ENCODE measurements around the gene ADGRG3.

The ADGRG3 gene

DNA sequence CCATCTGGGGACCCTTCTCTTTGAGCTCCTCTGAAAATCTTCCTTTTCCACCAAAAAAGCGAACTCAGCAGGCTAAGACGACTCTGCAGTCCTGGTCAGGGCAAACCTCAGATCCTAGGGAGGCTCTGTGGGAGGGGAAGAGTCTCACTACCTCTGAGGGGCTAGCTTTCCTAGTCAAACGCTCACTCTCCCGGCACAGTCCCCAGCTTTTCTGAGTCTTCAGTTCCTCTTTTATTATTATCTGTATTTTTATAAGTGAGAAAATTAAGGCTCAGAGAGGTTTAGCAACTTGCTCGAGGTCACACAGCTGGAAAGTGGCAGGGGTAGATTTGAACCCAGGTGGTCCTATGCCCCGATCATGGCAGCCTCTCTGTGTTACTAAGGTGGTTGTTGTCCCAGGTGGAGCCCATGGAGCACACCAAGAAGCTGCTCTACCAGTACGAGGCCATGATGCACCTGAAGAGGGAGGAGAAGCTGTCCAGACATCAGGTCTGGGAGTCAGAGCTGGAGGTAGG, 58.4 kb downstream of the ADGRG3 start:
- peaks cover 2% of the 10 kb centered on the region for H3K4me1 ChIP-seq (ENCODE audit: insufficient read depth, low read length, poor library complexity, severe bottlenecking)
- H2AFZ ChIP-seq (ENCODE audit: low read length): no peak overlapping the region
- H3K4me2 ChIP-seq (ENCODE audit: low read depth, low read length, poor library complexity, severe bottlenecking): no peak overlapping the region
- H3K27me3 ChIP-seq (ENCODE audit: insufficient read depth, low read length, poor library complexity, severe bottlenecking): no peaks in the 10 kb centered on the region
- no peak for TF ChIP-seq EZH2phosphoT487 (IDR thresholded peaks at IDR 0.05; ENCODE audit: borderline replicate concordance)
- TF ChIP-seq, protein P1, sequence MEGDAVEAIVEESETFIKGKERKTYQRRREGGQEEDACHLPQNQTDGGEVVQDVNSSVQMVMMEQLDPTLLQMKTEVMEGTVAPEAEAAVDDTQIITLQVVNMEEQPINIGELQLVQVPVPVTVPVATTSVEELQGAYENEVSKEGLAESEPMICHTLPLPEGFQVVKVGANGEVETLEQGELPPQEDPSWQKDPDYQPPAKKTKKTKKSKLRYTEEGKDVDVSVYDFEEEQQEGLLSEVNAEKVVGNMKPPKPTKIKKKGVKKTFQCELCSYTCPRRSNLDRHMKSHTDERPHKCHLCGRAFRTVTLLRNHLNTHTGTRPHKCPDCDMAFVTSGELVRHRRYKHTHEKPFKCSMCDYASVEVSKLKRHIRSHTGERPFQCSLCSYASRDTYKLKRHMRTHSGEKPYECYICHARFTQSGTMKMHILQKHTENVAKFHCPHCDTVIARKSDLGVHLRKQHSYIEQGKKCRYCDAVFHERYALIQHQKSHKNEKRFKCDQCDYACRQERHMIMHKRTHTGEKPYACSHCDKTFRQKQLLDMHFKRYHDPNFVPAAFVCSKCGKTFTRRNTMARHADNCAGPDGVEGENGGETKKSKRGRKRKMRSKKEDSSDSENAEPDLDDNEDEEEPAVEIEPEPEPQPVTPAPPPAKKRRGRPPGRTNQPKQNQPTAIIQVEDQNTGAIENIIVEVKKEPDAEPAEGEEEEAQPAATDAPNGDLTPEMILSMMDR (conservative IDR thresholded peaks at IDR 0.05; ENCODE audit: low read length): no peak
- H3K9me3 ChIP-seq (ENCODE audit: insufficient read depth, low read depth, low read length): no peaks in the 10 kb centered on the region
- H3K9ac ChIP-seq (ENCODE audit: low read depth, low read length, poor library complexity, severe bottlenecking): no peak overlapping the region
- H4K20me1 ChIP-seq (ENCODE audit: insufficient read depth, low read length, poor library complexity, severe bottlenecking): no peaks in the 10 kb centered on the region
- H3K79me2 ChIP-seq (ENCODE audit: insufficient read depth, low read length): no peaks in the 10 kb centered on the region
- no peaks in the 10 kb centered on the region for H3K9me2 ChIP-seq (replicated peaks; ENCODE audit: low read depth, low read length)
- H3K36me3 ChIP-seq (ENCODE audit: insufficient read depth, low read length): no peaks in the 10 kb centered on the region
- no peak overlapping the region for H3K4me3 ChIP-seq (ENCODE audit: low read length, poor library complexity, severe bottlenecking)
- no peaks in the 10 kb centered on the region for H3F3A ChIP-seq (ENCODE audit: low read depth)

DNA sequence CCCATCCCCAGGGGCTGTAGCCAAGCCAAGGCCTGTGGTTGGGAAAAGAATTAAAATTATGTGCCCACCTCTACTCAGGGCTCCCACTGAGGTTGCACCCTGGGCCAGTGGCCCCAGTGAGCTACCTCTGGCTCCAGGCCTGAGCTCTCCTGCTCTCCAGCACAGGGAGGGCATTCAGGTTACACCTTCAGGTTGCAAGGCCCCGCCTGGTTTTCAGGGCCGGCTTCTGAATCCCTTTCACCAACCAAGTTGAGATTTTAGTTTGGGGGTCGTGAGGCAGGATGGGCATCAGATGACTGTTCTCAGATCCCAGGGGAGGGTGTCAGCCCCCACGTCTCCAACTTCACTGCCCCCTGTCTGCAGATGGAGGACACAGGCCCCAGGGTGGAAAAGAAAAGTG, 59.5 kb downstream of the ADGRG3 start:
- Histone ChIP-seq H3K4me3 (ENCODE audit: low read length, poor library complexity, severe bottlenecking) (no peak overlapping the region), H3K36me3 (ENCODE audit: insufficient read depth, low read length) (no peaks in the 10 kb centered on the region), H3K27me3 (ENCODE audit: insufficient read depth, low read length, poor library complexity, severe bottlenecking) (no peaks in the 10 kb centered on the region), H3K4me2 (ENCODE audit: low read depth, low read length, poor library complexity, severe bottlenecking) (no peak overlapping the region), H4K20me1 (ENCODE audit: insufficient read depth, low read length, poor library complexity, severe bottlenecking) (no peaks in the 10 kb centered on the region), H2AFZ (ENCODE audit: low read length) (no peak overlapping the region), H3K4me1 (ENCODE audit: insufficient read depth, low read length, poor library complexity, severe bottlenecking) (peaks cover 2% of the 10 kb centered on the region), H3F3A (ENCODE audit: low read depth) (no peaks in the 10 kb centered on the region), H3K79me2 (ENCODE audit: insufficient read depth, low read length) (no peaks in the 10 kb centered on the region), H3K9me2 (replicated peaks; ENCODE audit: low read depth, low read length) (no peaks in the 10 kb centered on the region), H3K9ac (ENCODE audit: low read depth, low read length, poor library complexity, severe bottlenecking) (no peak overlapping the region), H3K9me3 (ENCODE audit: insufficient read depth, low read depth, low read length) (no peaks in the 10 kb centered on the region)
- TF ChIP-seq, protein P1 (conservative IDR thresholded peaks at IDR 0.05; ENCODE audit: low read length): peak; percentile 25; the same call in 1 of the 2 replicates
- TF ChIP-seq EZH2phosphoT487 (IDR thresholded peaks at IDR 0.05; ENCODE audit: borderline replicate concordance): no peak

DNA sequence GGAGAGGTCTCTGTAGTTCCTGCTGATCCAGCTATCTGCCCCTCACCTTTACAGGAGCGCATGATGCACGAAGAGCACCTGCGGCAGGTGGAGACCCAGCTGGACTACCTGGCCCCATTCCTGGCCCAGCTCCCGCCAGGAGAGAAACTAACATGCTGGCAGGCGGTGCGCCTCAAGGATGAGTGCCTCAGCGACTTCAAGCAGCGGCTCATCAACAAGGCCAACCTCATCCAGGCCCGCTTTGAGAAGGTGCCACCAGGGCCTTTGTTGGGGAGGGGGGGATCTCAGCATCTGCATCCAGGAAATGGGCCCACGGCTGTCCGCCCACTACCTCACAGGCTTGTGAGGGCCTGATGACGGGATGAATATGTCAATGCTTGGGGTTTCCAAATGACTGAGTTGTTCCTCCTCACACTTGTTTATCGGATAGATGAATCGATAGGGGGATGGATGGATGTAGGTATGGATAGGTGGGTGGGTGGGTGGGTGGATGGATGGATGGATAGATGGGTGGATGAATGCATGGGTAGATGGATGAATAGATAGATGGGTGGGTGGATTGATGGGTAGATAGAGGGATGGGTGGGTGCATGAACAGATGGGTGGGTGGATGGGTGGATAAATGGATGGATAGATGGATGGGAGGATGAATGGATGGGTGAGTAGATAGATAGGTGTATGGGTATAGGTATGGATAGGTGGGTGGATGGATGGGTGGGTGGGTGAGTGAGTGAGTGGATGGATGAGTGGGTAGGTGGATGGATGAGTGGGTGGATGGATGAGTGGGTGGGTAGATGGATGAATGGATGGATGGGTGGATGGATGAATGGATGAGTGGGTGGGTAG, 60.5 kb downstream of the ADGRG3 start:
- TF ChIP-seq, protein P1 (conservative IDR thresholded peaks at IDR 0.05; ENCODE audit: low read length): no peak
- H3K79me2 ChIP-seq (ENCODE audit: insufficient read depth, low read length): no peaks in the 10 kb centered on the region

More for the DNA sequence above, 60.5 kb downstream of the ADGRG3 start:
- no peak overlapping the region for H3K9ac ChIP-seq (ENCODE audit: low read depth, low read length, poor library complexity, severe bottlenecking)
- H2AFZ ChIP-seq (ENCODE audit: low read length): no peak overlapping the region
- no peaks in the 10 kb centered on the region for H3F3A ChIP-seq (ENCODE audit: low read depth)
- H3K9me2 ChIP-seq (replicated peaks; ENCODE audit: low read depth, low read length): no peaks in the 10 kb centered on the region
- no peaks in the 10 kb centered on the region for H3K9me3 ChIP-seq (ENCODE audit: insufficient read depth, low read depth, low read length)
- no peaks in the 10 kb centered on the region for H3K36me3 ChIP-seq (ENCODE audit: insufficient read depth, low read length)
- no peaks in the 10 kb centered on the region for H3K27me3 ChIP-seq (ENCODE audit: insufficient read depth, low read length, poor library complexity, severe bottlenecking)
- H4K20me1 ChIP-seq (ENCODE audit: insufficient read depth, low read length, poor library complexity, severe bottlenecking): no peaks in the 10 kb centered on the region
- no peak overlapping the region for H3K4me3 ChIP-seq (ENCODE audit: low read length, poor library complexity, severe bottlenecking)
- no peak overlapping the region for H3K4me2 ChIP-seq (ENCODE audit: low read depth, low read length, poor library complexity, severe bottlenecking)
- H3K4me1 ChIP-seq (ENCODE audit: insufficient read depth, low read length, poor library complexity, severe bottlenecking): peaks cover 2% of the 10 kb centered on the region

Data from Loucy (cell line).